Upper lobe of right lung (tissue), 1 donor: ENCODE data around the gene PCNX4. TPM values are rescaled to one million over a fixed set of nuclear protein-coding genes. Genes with fewer than 3 reads are reported as not detected.
"Not testable (repeated sequence)": the region's sequence is repeated elsewhere in the genome, so short reads cannot be mapped to it uniquely, and the experiment has no call there.

Experiments used
- ATAC-seq: fragments of 200-7000 bp; cut with Tn5 transposase; one replicate; pipeline ENCODE4 v1.9.1; 2020; ENCODE audit warnings: mild to moderate bottlenecking, moderate library complexity
- DNase-seq: peaks from one replicate; pipeline ENCODE4 v3.0.0-alpha.2; 2020
- H3K27ac ChIP-seq: fragments of 200-600 bp; one replicate; pipeline ENCODE4 v1.8.0; 2022
- H3K27me3 ChIP-seq: fragments of 200-600 bp; one replicate; pipeline ENCODE4 v1.8.0; 2022; ENCODE audit warnings: mild to moderate bottlenecking
- H3K36me3 ChIP-seq: fragments of 200-600 bp; one replicate; pipeline ENCODE4 v1.8.0; 2022
- H3K4me1 ChIP-seq: fragments of 200-600 bp; one replicate; pipeline ENCODE4 v1.8.0; 2022
- H3K4me3 ChIP-seq: fragments of 200-600 bp; one replicate; pipeline ENCODE4 v1.8.0; 2022; ENCODE audit warnings: mild to moderate bottlenecking
- H3K9me3 ChIP-seq: fragments of 200-600 bp; one replicate; pipeline ENCODE4 v1.8.0; 2022
- CTCF ChIP-seq: fragments of 200-600 bp; IDR thresholded peaks from one replicate; pipeline ENCODE4 v1.8.0; 2022; ENCODE audit warnings: antibody characterized with exemption
- intact Hi-C: fragments of 100-400 bp; cut with DNase I; formaldehyde crosslinking; loops from one replicate; pipeline ENCODE4 v1.11.0; 2022
- long read RNA-seq: library from polyadenylated mRNA; unstranded; transcript quantifications from one replicate; pipeline ENCODE4 v2.0.0, GENCODE V29; 2021
- total RNA-seq: library from RNA; stranded (reverse); fragmentation: NEBNext Ultra II Directional; extraction: Animal tissue kit (Norgen Biotek cat#: 25700); gene quantifications from one replicate; pipeline ENCODE4 v1.2.1, GENCODE V29; 2021
- donor health status: DM: no; HTN: yes; CAD: no; lungs with severe emphysema.

The PCNX4 gene
- 39.9 TPM for total RNA-seq
- long read RNA-seq, full-length matches to known transcripts: 12 of 21 reads
- long read RNA-seq, partial matches to known transcripts: 2 of 21 reads
- long read RNA-seq, other reads (novel, unspliced or antisense): 7 of 21 reads

GRCh38 chr14:60091550-60092525, at the start of gene PCNX4:
TSS of gene PCNX4 (plus strand) at chr14:60091923. CDS start at chr14:60107639, 15,716 bp downstream.
- no peaks in the 10 kb centered on the region for H3K9me3 ChIP-seq
- DNase-seq (peak; percentile 97), ATAC-seq (peak; percentile 97)
- no peaks in the 10 kb centered on the region for H3K27me3 ChIP-seq
- no peaks in the 10 kb centered on the region for H3K36me3 ChIP-seq
- peak within 1 kb of the TSS; percentile 71 for H3K4me3 ChIP-seq
- intact Hi-C loops: loop anchor here (10.0 kb wide), 1 partner anchor 73 kb away; the partner anchor contains the start of gene DHRS7
- peaks cover 18% of the 10 kb centered on the region for H3K4me1 ChIP-seq
- peak within 1 kb of the TSS; percentile 98 for H3K27ac ChIP-seq
- no peak for TF ChIP-seq CTCF

- H3K9me3 ChIP-seq, DNase-seq, H3K36me3 ChIP-seq, ATAC-seq, H3K4me3 ChIP-seq, H3K4me1 ChIP-seq, H3K27ac ChIP-seq, intact Hi-C loops, H3K27me3 ChIP-seq: not testable (repeated sequence)
Observed at GRCh38 chr14:60047976-60048375, 43.7 kb upstream of the PCNX4 start.

GRCh38 chr14:60051721-60052221, 40.0 kb upstream of the PCNX4 start:
- no peak overlapping the region for H3K4me3 ChIP-seq
- ATAC-seq (no peak), DNase-seq (no peak)

GRCh38 chr14:60058087-60058486, 33.6 kb upstream of the PCNX4 start:
- H3K4me1 ChIP-seq: no peaks in the 10 kb centered on the region
- intact Hi-C loops: no loop called here
- H3K4me3 ChIP-seq: no peak overlapping the region
- H3K27me3 ChIP-seq: no peaks in the 10 kb centered on the region
- no peaks in the 10 kb centered on the region for H3K36me3 ChIP-seq
- no peak overlapping the region for H3K27ac ChIP-seq
- ATAC-seq: no peak
- TF ChIP-seq CTCF: no peak
- no peaks in the 10 kb centered on the region for H3K9me3 ChIP-seq
- DNase-seq: no peak

More at GRCh38 chr14:60051721-60052221, 40.0 kb upstream of the PCNX4 start:
- intact Hi-C loops: no loop called here
- Histone ChIP-seq H3K9me3 (no peaks in the 10 kb centered on the region), H3K27ac (no peak overlapping the region), H3K36me3 (no peaks in the 10 kb centered on the region), H3K27me3 (no peaks in the 10 kb centered on the region), H3K4me1 (peaks cover 3% of the 10 kb centered on the region)
- no peak for TF ChIP-seq CTCF

GRCh38 chr14:60061371-60061770, 30.4 kb upstream of the PCNX4 start:
- no peaks in the 10 kb centered on the region for H3K9me3 ChIP-seq

More at GRCh38 chr14:60061371-60061770, 30.4 kb upstream of the PCNX4 start:
- no peak overlapping the region for H3K27ac ChIP-seq
- intact Hi-C loops: loop anchor here (10.0 kb wide), 1 partner anchor 123 kb away; no protein-coding TSS in a partner anchor
- H3K36me3 ChIP-seq: no peaks in the 10 kb centered on the region
- no peaks in the 10 kb centered on the region for H3K4me1 ChIP-seq
- no peak for DNase-seq
- H3K27me3 ChIP-seq: no peaks in the 10 kb centered on the region
- H3K4me3 ChIP-seq: no peak overlapping the region
- ATAC-seq: no peak
- no peak for TF ChIP-seq CTCF
